Measurements from ENCODE around the gene EGR1. TPM values are rescaled to one million over a fixed set of nuclear protein-coding genes. Genes with fewer than 3 reads are reported as not detected.

EGR1 gene
- total RNA-seq, 1 experiment from 2014 or later, result 2.0 TPM

DNA sequence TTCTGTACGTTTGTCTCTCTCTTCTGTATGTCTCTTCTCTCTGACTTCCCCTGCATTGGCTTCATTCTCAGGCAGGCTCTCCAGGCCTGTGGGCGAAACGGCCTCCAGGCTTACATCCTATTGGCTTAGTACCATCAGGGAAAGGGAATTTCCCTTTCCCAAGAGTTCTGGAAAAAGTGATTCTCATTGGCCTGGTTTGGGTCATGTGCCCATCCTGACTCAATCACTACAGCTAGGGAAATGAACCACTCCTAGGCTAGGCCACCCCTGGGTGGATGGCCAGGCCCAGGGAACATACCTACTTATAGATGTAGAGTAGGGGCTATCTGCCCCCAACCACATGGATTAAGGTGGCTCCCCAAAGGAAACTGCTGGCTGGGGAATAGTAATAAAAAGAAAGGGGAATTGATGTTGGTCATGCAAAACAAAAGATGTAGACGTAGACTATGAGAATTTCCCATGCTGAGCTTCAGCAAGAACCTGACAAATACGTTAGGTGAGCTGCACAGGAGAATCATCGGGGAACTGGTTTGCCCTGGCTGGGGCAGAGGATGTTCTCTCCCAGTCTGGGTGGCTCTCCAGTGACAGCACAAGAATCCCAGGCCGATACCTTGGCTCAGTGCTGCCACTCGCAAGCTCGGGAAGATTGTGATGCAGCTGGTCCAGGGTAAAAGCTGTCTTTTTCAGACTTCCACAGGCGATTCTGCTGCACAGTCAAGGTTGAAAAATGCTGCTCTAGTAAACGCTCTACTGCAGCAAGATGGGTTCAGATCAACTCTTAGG lies 3.7 kb upstream of the EGR1 start:
- no peaks in the 10 kb centered on the region for H3K9me3 ChIP-seq (replicated peaks)
- DNase-seq, result peak in 1 of 2 experiments; percentile 26
- H3K27me3 ChIP-seq, result peaks cover 20% of the 10 kb centered on the region
- H3K27ac ChIP-seq, result no peak overlapping the region
- H3K4me1 ChIP-seq, result peaks cover 6% of the 10 kb centered on the region
- no peak overlapping the region for H3K4me3 ChIP-seq
- no peaks in the 10 kb centered on the region for H3K36me3 ChIP-seq

DNA sequence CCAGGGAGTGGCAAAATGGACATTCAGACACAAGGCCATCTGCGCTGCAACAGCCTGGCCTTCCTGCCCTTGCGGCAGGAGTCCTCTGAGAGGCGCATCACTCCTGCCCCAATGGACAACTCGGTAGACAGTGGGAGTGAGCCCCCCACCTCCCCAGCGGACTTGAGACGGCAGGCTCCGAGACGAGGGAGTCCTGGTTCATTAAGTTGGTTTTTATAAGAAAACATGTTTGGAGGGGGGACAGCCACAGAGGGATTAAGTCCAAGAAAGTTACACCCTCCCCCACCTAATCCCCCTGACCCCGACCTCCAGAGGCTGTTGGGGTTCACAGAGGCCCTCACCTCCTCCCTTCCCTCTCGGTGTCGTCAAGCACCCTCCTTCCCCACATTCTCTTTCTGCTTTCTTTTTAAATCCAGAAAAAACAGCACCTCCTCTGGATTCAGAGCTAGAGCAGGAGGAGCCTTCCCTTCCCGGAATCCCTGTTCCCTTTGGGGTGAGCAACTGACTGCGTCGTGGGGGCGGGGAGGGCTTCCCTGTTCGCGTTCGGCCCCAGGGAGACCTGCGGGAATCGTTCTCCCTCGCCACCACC lies 1.8 kb upstream of the EGR1 start:
- peaks cover 6% of the 10 kb centered on the region for H3K4me1 ChIP-seq
- H3K36me3 ChIP-seq, result no peaks in the 10 kb centered on the region
- H3K9me3 ChIP-seq (replicated peaks), result no peaks in the 10 kb centered on the region
- peaks cover 7% of the 10 kb centered on the region; the same call in 1 of the 2 replicates for H3K27me3 ChIP-seq
- peak overlapping the region; percentile 77 for H3K27ac ChIP-seq
- H3K4me3 ChIP-seq, result peak overlapping the region; percentile 93
- peak; percentile 58 to 66 for DNase-seq

- 0 out of 2 replicates have a peak, but pooled peaks cover 2% of the 10 kb centered on the region for H3K27me3 ChIP-seq
- H3K27ac ChIP-seq, result peak overlapping the region; percentile 77
- DNase-seq, result peak; percentile 95 to 96
- no peaks in the 10 kb centered on the region for H3K9me3 ChIP-seq (replicated peaks)
- H3K4me3 ChIP-seq, result peak overlapping the region; percentile 93
- no peaks in the 10 kb centered on the region for H3K36me3 ChIP-seq
- H3K4me1 ChIP-seq, result peaks cover 6% of the 10 kb centered on the region
Observed at GRCh38 chr5:138464008-138464387, 1.3 kb upstream of the EGR1 start.

DNA sequence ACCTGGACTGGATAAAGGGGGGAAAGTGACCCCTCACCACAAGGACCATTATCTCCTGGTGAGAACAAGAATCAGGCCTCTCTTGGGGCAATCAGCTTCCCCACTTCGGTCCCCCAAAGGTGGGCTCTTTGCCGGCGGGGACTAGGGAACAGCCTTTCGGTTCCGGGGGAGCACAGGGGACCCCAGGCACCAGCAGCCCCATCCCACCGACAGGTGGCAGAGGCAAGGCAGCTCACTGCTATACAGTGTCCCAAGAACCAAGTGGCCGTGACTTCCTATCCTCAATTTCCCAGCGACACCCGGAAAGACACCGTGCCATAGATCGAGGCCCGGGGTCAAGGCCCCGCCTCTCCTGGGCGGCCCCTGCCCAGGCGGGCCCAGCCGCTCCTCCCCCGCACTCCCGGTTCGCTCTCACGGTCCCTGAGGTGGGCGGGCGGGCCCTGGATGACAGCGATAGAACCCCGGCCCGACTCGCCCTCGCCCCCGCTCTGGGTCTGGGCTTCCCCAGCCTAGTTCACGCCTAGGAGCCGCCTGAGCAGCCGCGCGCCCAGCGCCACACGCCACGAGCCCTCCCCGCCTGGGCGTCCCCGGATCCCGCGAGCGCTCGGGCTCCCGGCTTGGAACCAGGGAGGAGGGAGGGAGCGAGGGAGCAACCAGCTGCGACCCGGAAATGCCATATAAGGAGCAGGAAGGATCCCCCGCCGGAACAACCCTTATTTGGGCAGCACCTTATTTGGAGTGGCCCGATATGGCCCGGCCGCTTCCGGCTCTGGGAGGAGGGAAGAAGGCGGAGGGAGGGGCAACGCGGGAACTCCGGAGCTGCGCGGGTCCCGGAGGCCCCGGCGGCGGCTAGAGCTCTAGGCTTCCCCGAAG lies 655 bp upstream of the EGR1 start:
- H3K27ac ChIP-seq, result peak overlapping the region; percentile 77
- peak overlapping the region; percentile 93 for H3K4me3 ChIP-seq
- no peaks in the 10 kb centered on the region for H3K27me3 ChIP-seq
- no peaks in the 10 kb centered on the region; the same call in none of the 2 replicates for H3K4me1 ChIP-seq
- H3K36me3 ChIP-seq, result no peaks in the 10 kb centered on the region
- peak; percentile 98 to 99 for DNase-seq
- no peaks in the 10 kb centered on the region for H3K9me3 ChIP-seq (replicated peaks)

DNA sequence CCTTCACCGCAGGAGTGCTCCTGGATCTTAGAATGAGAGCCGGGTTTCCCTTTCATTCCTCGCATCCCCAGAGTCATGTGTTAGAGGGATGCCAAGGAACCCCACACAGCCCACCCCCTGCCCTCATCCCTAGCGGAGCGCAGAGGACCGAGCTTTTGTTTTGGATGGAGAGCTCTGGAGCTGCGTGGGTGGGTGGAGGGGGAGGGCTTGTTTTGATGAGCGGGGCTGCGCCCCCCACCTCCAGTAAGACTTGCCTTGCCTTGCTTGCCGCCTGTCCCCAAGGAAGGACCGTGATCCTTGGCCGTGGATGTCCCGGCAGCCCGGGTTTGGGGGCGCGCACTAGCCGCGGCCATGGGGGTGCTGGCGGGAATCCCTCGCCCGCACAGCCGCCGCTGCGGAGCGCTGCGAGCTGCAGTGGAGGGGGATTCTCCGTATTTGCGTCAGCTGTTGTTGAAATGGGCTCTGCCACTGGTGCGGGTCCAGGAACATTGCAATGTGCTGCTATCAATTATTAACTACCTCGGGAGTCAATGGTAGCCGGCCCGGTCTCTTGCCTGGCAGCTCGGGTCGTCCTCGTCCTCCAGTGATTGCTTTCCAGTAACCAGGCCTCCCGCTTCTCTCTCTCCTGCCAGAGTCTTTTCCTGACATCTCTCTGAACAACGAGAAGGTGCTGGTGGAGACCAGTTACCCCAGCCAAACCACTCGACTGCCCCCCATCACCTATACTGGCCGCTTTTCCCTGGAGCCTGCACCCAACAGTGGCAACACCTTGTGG lies 1.0 kb downstream of the EGR1 start:
- Histone ChIP-seq H3K27ac (no peak overlapping the region), H3K4me3 (peak overlapping the region; percentile 93), H3K9me3 (replicated peaks) (no peaks in the 10 kb centered on the region), H3K27me3 (no peaks in the 10 kb centered on the region), H3K4me1 (no peaks in the 10 kb centered on the region; the same call in 1 of the 2 replicates), H3K36me3 (no peaks in the 10 kb centered on the region)
- DNase-seq, result peak in 1 of 2 experiments; percentile 17

GRCh38 chr5:138466900-138467710 lies 1.8 kb downstream of the EGR1 start:
- H3K36me3 ChIP-seq, result no peaks in the 10 kb centered on the region

DNA sequence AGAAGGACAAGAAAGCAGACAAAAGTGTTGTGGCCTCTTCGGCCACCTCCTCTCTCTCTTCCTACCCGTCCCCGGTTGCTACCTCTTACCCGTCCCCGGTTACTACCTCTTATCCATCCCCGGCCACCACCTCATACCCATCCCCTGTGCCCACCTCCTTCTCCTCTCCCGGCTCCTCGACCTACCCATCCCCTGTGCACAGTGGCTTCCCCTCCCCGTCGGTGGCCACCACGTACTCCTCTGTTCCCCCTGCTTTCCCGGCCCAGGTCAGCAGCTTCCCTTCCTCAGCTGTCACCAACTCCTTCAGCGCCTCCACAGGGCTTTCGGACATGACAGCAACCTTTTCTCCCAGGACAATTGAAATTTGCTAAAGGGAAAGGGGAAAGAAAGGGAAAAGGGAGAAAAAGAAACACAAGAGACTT lies 2.4 kb downstream of the EGR1 start:
- H3K36me3 ChIP-seq, result no peaks in the 10 kb centered on the region
- H3K27me3 ChIP-seq, result no peaks in the 10 kb centered on the region
- H3K4me1 ChIP-seq, result no peaks in the 10 kb centered on the region; the same call in 1 of the 2 replicates
- no peak overlapping the region for H3K4me3 ChIP-seq
- no peaks in the 10 kb centered on the region for H3K9me3 ChIP-seq (replicated peaks)
- DNase-seq, result no peak
- no peak overlapping the region for H3K27ac ChIP-seq

More at GRCh38 chr5:138466900-138467710, 1.8 kb downstream of the EGR1 start:
- Histone ChIP-seq H3K4me3 (no peak overlapping the region), H3K27me3 (no peaks in the 10 kb centered on the region), H3K4me1 (no peaks in the 10 kb centered on the region; the same call in 1 of the 2 replicates), H3K27ac (no peak overlapping the region), H3K9me3 (replicated peaks) (no peaks in the 10 kb centered on the region)
- DNase-seq, result no peak

GRCh38 chr5:138468133-138468965 lies 3.1 kb downstream of the EGR1 start:
- DNase-seq, result no peak
- Histone ChIP-seq H3K27ac (no peak overlapping the region), H3K4me1 (no peaks in the 10 kb centered on the region; the same call in 1 of the 2 replicates), H3K36me3 (no peaks in the 10 kb centered on the region), H3K27me3 (no peaks in the 10 kb centered on the region), H3K9me3 (replicated peaks) (no peaks in the 10 kb centered on the region), H3K4me3 (no peak overlapping the region)

DNA sequence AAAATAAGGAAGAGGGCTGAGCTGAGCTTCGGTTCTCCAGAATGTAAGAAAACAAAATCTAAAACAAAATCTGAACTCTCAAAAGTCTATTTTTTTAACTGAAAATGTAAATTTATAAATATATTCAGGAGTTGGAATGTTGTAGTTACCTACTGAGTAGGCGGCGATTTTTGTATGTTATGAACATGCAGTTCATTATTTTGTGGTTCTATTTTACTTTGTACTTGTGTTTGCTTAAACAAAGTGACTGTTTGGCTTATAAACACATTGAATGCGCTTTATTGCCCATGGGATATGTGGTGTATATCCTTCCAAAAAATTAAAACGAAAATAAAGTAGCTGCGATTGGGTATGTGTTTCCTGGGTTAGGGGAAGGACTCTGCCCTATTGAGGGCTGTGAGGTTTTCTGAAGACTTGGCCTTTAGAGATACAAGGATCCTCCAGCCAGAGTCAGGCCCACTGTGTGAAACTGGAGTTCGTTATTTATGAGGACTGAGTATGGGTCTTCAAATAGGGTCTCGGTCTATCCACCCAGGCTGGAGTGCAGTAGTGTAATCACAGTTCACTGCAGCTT lies 3.8 kb downstream of the EGR1 start:
- Histone ChIP-seq H3K4me3 (no peak overlapping the region), H3K27me3 (no peaks in the 10 kb centered on the region), H3K9me3 (replicated peaks) (no peaks in the 10 kb centered on the region), H3K27ac (no peak overlapping the region), H3K4me1 (no peaks in the 10 kb centered on the region; the same call in 1 of the 2 replicates), H3K36me3 (no peaks in the 10 kb centered on the region)
- no peak for DNase-seq

DNA sequence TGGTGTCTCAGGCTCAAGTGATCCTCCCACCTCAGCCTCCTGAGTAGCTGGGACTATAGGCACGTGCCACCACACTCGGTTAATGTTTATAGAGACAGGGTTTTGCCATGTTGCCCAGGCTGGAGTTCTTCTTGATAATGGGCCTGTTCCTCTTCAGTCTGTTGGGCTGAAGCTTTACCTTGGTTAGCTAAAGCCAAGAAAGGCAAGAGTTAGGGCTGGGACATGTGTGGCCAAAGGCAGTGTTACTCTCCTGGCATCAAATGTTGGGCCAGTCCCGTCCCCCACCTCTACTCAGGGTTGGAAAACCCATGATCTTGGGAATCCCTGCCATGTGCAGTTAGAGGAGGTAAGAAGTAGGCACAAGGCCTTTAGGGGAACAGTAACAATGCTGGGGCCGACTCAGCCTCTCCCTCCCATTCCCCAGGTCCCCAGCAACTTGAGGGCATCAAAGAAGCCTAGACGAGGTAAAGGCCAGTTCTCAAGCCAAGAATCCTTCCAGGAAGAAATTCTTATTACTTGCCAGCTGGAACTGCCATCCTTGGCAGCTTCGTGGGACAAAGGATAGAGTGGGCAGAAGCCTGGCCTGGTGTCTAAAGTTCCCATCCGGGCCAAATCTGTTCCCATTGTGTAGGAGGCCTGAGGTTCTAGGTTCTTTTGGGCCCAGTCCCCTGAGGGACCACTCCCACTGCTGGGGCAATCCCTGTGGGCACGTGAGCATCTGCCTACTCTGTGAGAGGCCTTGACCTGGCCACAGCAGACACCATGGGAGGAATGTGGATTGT lies 4.5 kb downstream of the EGR1 start:
- H3K9me3 ChIP-seq (replicated peaks), result no peaks in the 10 kb centered on the region
- H3K4me1 ChIP-seq, result no peaks in the 10 kb centered on the region; the same call in 1 of the 2 replicates
- H3K4me3 ChIP-seq, result no peak overlapping the region
- H3K36me3 ChIP-seq, result no peaks in the 10 kb centered on the region
- DNase-seq, result no peak
- no peak overlapping the region for H3K27ac ChIP-seq
- H3K27me3 ChIP-seq, result no peaks in the 10 kb centered on the region

GRCh38 chr5:138470322-138471051 lies 5.2 kb downstream of the EGR1 start:
- Histone ChIP-seq H3K9me3 (replicated peaks) (no peaks in the 10 kb centered on the region), H3K4me1 (no peaks in the 10 kb centered on the region; the same call in 1 of the 2 replicates), H3K4me3 (no peak overlapping the region), H3K27ac (no peak overlapping the region), H3K27me3 (no peaks in the 10 kb centered on the region), H3K36me3 (no peaks in the 10 kb centered on the region)
- DNase-seq, result no peak
